Spleen (tissue), 7 donors: ENCODE results near the gene SYNDIG1.

ENCODE experiments used
- POLR2AphosphoS5 ChIP-seq, 3 donors: sonication (generic); formaldehyde crosslinking; IDR thresholded peaks; one replicate each; pipeline ENCODE4 v1.5.1; 2017; ENCODE audit warnings: antibody characterized with exemption in 3 of 3
- TF ChIP-seq, protein P1 (sequence below), 11 experiments: fragments of 200-600 bp in 7 of 11; fragments of 450-650 bp in 4 of 11; sonication (generic) in 4 of 11; IDR thresholded peaks in 8 of 11; conservative IDR thresholded peaks in 3 of 11; 1 replicate in 7 of 11; 2 replicates in 4 of 11; pipeline versions ENCODE4 v1.4.0 to v1.8.0; 2016 to 2021; ENCODE audit warnings: antibody characterized with exemption in 11 of 11, inconsistent platforms in 4 of 11, mild to moderate bottlenecking in 1 of 11
- donor health status: DM: no; HTN: no; CAD: no; lungs with moderate emphysema.
- donor health status: DM: no; HTN: no; CAD: no.
- donor health status: DM: no; HTN: no; CAD: no.

DNA sequence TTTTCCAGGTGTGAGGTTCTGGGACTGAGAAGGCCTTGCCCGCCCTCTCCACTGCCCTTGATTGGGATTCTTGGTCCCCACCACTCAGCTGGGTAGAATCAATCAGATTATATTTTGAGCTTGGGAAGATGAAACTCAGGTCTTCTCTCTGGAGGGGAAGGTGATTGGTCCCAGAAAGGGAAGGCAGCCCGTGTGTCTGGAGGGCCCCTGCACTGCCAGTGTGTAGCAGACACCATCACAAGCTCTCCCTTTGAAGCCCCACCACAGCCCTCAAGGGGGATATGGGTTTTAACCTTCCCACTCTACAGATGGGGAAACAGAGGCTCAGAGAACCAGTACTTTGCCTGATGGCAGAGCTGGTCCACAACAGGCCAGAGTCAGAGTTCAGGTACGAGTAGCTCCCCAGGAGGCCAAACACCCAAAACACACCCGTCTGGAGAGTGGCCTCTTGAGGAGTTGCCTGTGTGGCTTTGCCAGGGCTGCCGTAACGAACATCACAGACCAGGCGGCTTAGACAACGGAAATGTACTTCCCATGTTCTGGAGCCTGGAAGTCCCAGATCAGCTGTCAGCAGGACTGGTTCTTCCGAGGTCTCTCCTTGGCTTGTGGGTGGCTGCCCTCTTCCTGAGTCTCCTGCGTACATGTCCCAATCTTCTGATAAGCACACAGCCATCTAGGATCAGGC is 205.6 kb downstream of the SYNDIG1 start:
- TF ChIP-seq, protein P1, sequence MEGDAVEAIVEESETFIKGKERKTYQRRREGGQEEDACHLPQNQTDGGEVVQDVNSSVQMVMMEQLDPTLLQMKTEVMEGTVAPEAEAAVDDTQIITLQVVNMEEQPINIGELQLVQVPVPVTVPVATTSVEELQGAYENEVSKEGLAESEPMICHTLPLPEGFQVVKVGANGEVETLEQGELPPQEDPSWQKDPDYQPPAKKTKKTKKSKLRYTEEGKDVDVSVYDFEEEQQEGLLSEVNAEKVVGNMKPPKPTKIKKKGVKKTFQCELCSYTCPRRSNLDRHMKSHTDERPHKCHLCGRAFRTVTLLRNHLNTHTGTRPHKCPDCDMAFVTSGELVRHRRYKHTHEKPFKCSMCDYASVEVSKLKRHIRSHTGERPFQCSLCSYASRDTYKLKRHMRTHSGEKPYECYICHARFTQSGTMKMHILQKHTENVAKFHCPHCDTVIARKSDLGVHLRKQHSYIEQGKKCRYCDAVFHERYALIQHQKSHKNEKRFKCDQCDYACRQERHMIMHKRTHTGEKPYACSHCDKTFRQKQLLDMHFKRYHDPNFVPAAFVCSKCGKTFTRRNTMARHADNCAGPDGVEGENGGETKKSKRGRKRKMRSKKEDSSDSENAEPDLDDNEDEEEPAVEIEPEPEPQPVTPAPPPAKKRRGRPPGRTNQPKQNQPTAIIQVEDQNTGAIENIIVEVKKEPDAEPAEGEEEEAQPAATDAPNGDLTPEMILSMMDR (IDR thresholded peaks at IDR 0.05 in 8 of 11, conservative IDR thresholded peaks at IDR 0.05 in 3 of 11), result no peak
- TF ChIP-seq POLR2AphosphoS5 (IDR thresholded peaks at IDR 0.05), result no peak
